HUES64 (cell line): ENCODE measurements around the gene BAAT.

Source experiments
- H3K27ac ChIP-seq: 2 replicates; pipeline ENCODE4 v1.7.0; 2013; ENCODE audit warnings: low read depth, low read length, inconsistent platforms
- H3K27me3 ChIP-seq: 2 replicates; pipeline ENCODE4 v1.6.1; 2013; ENCODE audit warnings: mild to moderate bottlenecking, low read length; ENCODE audit not compliant: insufficient read depth
- H3K36me3 ChIP-seq: 2 replicates; pipeline ENCODE4 v1.6.1; 2013; ENCODE audit warnings: mild to moderate bottlenecking, low read length; ENCODE audit not compliant: insufficient read depth
- H3K4me1 ChIP-seq: 2 replicates; pipeline ENCODE4 v1.6.1; 2013; ENCODE audit warnings: mild to moderate bottlenecking, low read length, moderate library complexity; ENCODE audit not compliant: insufficient read depth
- H3K4me3 ChIP-seq: 2 replicates; pipeline ENCODE4 v1.5.1; 2013; ENCODE audit warnings: mild to moderate bottlenecking, low read length, moderate library complexity
- H3K9ac ChIP-seq: 2 replicates; pipeline ENCODE4 v1.6.1; 2013; ENCODE audit warnings: mild to moderate bottlenecking, low read depth, low read length
- H3K9me3 ChIP-seq: 2 replicates; pipeline ENCODE4 v1.6.1; 2013; ENCODE audit warnings: low read depth, low read length; ENCODE audit not compliant: insufficient read depth
- WGBS: fragments of 150-250, 120-280 bp; methylation state at CpG from one replicate; pipeline ENCODE4 v1.1.7; 2013; ENCODE audit warnings: missing lambda C conversion rate; 5-methylcytosine and 5-hydroxymethylcytosine counted together

BAAT gene

GRCh38 chr9:101376111-101376848, 8.5 kb downstream of the BAAT start:
- Histone ChIP-seq H3K9me3 (0 out of 2 replicates have a peak, but pooled peaks cover 2% of the 10 kb centered on the region), H3K9ac (no peak overlapping the region), H3K4me3 (no peak overlapping the region), H3K27me3 (no peaks in the 10 kb centered on the region), H3K27ac (no peak overlapping the region), H3K36me3 (no peaks in the 10 kb centered on the region), H3K4me1 (peaks cover 11% of the 10 kb centered on the region)
- 97% methylated on average over 6 of the region's 6 CpGs for WGBS

- Histone ChIP-seq H3K27me3 (no peaks in the 10 kb centered on the region), H3K9me3 (0 out of 2 replicates have a peak, but pooled peaks cover 2% of the 10 kb centered on the region), H3K4me3 (no peak overlapping the region), H3K9ac (no peak overlapping the region), H3K27ac (no peak overlapping the region), H3K4me1 (peaks cover 11% of the 10 kb centered on the region), H3K36me3 (no peaks in the 10 kb centered on the region)
- WGBS, result 90% methylated on average over 12 of the region's 12 CpGs
Measured at GRCh38 chr9:101375546-101375945, 9.3 kb downstream of the BAAT start.

- 0 out of 2 replicates have a peak, but pooled peaks cover 2% of the 10 kb centered on the region for H3K9me3 ChIP-seq
- no peak overlapping the region for H3K9ac ChIP-seq
- 88% methylated on average over 2 of the region's 2 CpGs for WGBS
- H3K4me1 ChIP-seq, result peaks cover 16% of the 10 kb centered on the region
- H3K27me3 ChIP-seq, result no peaks in the 10 kb centered on the region
- H3K36me3 ChIP-seq, result no peaks in the 10 kb centered on the region
- H3K4me3 ChIP-seq, result no peak overlapping the region
- H3K27ac ChIP-seq, result no peak overlapping the region
Measured at GRCh38 chr9:101372327-101373118, 12.3 kb downstream of the BAAT start.

- Histone ChIP-seq H3K4me1 (peaks cover 16% of the 10 kb centered on the region), H3K27ac (no peak overlapping the region), H3K9ac (no peak overlapping the region), H3K9me3 (0 out of 2 replicates have a peak, but pooled peaks cover 2% of the 10 kb centered on the region), H3K27me3 (no peaks in the 10 kb centered on the region), H3K4me3 (no peak overlapping the region), H3K36me3 (no peaks in the 10 kb centered on the region)
- WGBS, result 100% methylated on average over 2 of the region's 3 CpGs
Measured at GRCh38 chr9:101371813-101372212, 13.0 kb downstream of the BAAT start.

- Histone ChIP-seq H3K27me3 (no peaks in the 10 kb centered on the region), H3K9me3 (0 out of 2 replicates have a peak, but pooled peaks cover 2% of the 10 kb centered on the region), H3K4me3 (no peak overlapping the region), H3K27ac (no peak overlapping the region), H3K4me1 (peaks cover 13% of the 10 kb centered on the region), H3K36me3 (no peaks in the 10 kb centered on the region), H3K9ac (no peak overlapping the region)
- WGBS, result 91% methylated on average over 1 of the region's 2 CpGs
Measured at GRCh38 chr9:101369884-101370531, 14.8 kb downstream of the BAAT start.

GRCh38 chr9:101369286-101369685, 15.5 kb downstream of the BAAT start:
- Histone ChIP-seq H3K4me3 (no peak overlapping the region), H3K9me3 (0 out of 2 replicates have a peak, but pooled peaks cover 2% of the 10 kb centered on the region), H3K9ac (no peak overlapping the region), H3K36me3 (no peaks in the 10 kb centered on the region), H3K4me1 (peaks cover 13% of the 10 kb centered on the region), H3K27me3 (no peaks in the 10 kb centered on the region), H3K27ac (no peak overlapping the region)
- WGBS, result 97% methylated on average over 2 of the region's 2 CpGs

- Histone ChIP-seq H3K9ac (no peak overlapping the region), H3K9me3 (0 out of 2 replicates have a peak, but pooled peaks cover 2% of the 10 kb centered on the region), H3K4me1 (peaks cover 6% of the 10 kb centered on the region; the same call in 1 of the 2 replicates), H3K4me3 (no peak overlapping the region), H3K36me3 (no peaks in the 10 kb centered on the region), H3K27ac (no peak overlapping the region), H3K27me3 (no peaks in the 10 kb centered on the region)
- 94% methylated on average over 3 of the region's 3 CpGs for WGBS
Measured at GRCh38 chr9:101367323-101367722, 17.5 kb downstream of the BAAT start.

GRCh38 chr9:101366038-101366756, 18.6 kb downstream of the BAAT start:
- 0 out of 2 replicates have a peak, but pooled peaks cover 6% of the 10 kb centered on the region for H3K4me1 ChIP-seq
- H3K9me3 ChIP-seq, result no peaks in the 10 kb centered on the region
- H3K27ac ChIP-seq, result no peak overlapping the region
- no peaks in the 10 kb centered on the region for H3K27me3 ChIP-seq
- no peak overlapping the region for H3K9ac ChIP-seq
- WGBS, result 69% methylated on average over 5 of the region's 5 CpGs
- H3K36me3 ChIP-seq, result no peaks in the 10 kb centered on the region
- H3K4me3 ChIP-seq, result no peak overlapping the region

GRCh38 chr9:101365181-101365580, 19.6 kb downstream of the BAAT start:
- H3K4me1 ChIP-seq, result 0 out of 2 replicates have a peak, but pooled peaks cover 6% of the 10 kb centered on the region
- no peak overlapping the region for H3K4me3 ChIP-seq
- H3K27me3 ChIP-seq, result no peaks in the 10 kb centered on the region
- no peak overlapping the region for H3K27ac ChIP-seq
- no peaks in the 10 kb centered on the region for H3K9me3 ChIP-seq
- H3K36me3 ChIP-seq, result no peaks in the 10 kb centered on the region
- H3K9ac ChIP-seq, result no peak overlapping the region

- H3K9me3 ChIP-seq, result no peaks in the 10 kb centered on the region
- no peaks in the 10 kb centered on the region for H3K4me1 ChIP-seq
- no peaks in the 10 kb centered on the region for H3K27me3 ChIP-seq
- no peak overlapping the region for H3K9ac ChIP-seq
- H3K36me3 ChIP-seq, result no peaks in the 10 kb centered on the region
- 94% methylated on average over 5 of the region's 5 CpGs for WGBS
- no peak overlapping the region for H3K4me3 ChIP-seq
- no peak overlapping the region for H3K27ac ChIP-seq
Measured at GRCh38 chr9:101362450-101362849, 22.4 kb downstream of the BAAT start.
